Mononuclear cell (primary cell): Measurements from ENCODE around the gene FBXL16. TPM values are rescaled to one million over a fixed set of nuclear protein-coding genes. Genes with fewer than 3 reads are reported as not detected.
A peak's percentile ranks its signal among the peaks of the same experiment; 100 is the strongest.

Experiments used
- H3K27me3 ChIP-seq: 2 replicates; pipeline ENCODE4 v1.6.0; 2011; ENCODE audit warnings: low read length, control low read depth; ENCODE audit not compliant: insufficient read depth
- H3K4me1 ChIP-seq: 2 replicates; pipeline ENCODE4 v1.5.1; 2011; ENCODE audit warnings: mild to moderate bottlenecking, low read length, control low read depth; ENCODE audit not compliant: insufficient read depth
- H3K4me3 ChIP-seq: 2 replicates; pipeline ENCODE4 v1.5.1; 2011; ENCODE audit warnings: mild to moderate bottlenecking, low read length, moderate library complexity
- H3K9me3 ChIP-seq: 2 replicates; pipeline ENCODE4 v1.5.1; 2011; ENCODE audit warnings: low read depth, mild to moderate bottlenecking, control low read depth, low read length
- total RNA-seq: library from RNA; depleted of rRNA; stranded (reverse); fragments of >200 nt; gene quantifications from one replicate; pipeline ENCODE4 v1.2.3, GENCODE V29; 2012

FBXL16 gene
- total RNA-seq, 1 donor, result 1.7 TPM

GRCh38 chr16:667113-667779 lies 38.4 kb downstream of the FBXL16 start:
- Histone ChIP-seq H3K4me3 (no peak overlapping the region), H3K4me1 (peaks cover 16% of the 10 kb centered on the region), H3K27me3 (no peaks in the 10 kb centered on the region), H3K9me3 (no peaks in the 10 kb centered on the region)

- Histone ChIP-seq H3K4me3 (no peak overlapping the region), H3K9me3 (no peaks in the 10 kb centered on the region), H3K27me3 (no peaks in the 10 kb centered on the region), H3K4me1 (peaks cover 16% of the 10 kb centered on the region)
These were observed 39.0 kb downstream of the FBXL16 start for GRCh38 chr16:666572-666971.

- H3K27me3 ChIP-seq, result no peaks in the 10 kb centered on the region
- H3K9me3 ChIP-seq, result no peaks in the 10 kb centered on the region
- peaks cover 18% of the 10 kb centered on the region for H3K4me1 ChIP-seq
- H3K4me3 ChIP-seq, result no peak overlapping the region
These were observed 43.0 kb downstream of the FBXL16 start for GRCh38 chr16:662597-662996.

- Histone ChIP-seq H3K27me3 (no peaks in the 10 kb centered on the region), H3K9me3 (no peaks in the 10 kb centered on the region), H3K4me1 (peaks cover 13% of the 10 kb centered on the region), H3K4me3 (no peak overlapping the region)
These were observed 43.5 kb downstream of the FBXL16 start for GRCh38 chr16:662095-662494.

GRCh38 chr16:661184-661821 lies 44.3 kb downstream of the FBXL16 start:
- H3K4me3 ChIP-seq, result no peak overlapping the region
- no peaks in the 10 kb centered on the region for H3K9me3 ChIP-seq
- peaks cover 12% of the 10 kb centered on the region for H3K4me1 ChIP-seq
- no peaks in the 10 kb centered on the region for H3K27me3 ChIP-seq

- H3K4me3 ChIP-seq, result no peak overlapping the region
- peaks cover 12% of the 10 kb centered on the region for H3K4me1 ChIP-seq
- no peaks in the 10 kb centered on the region for H3K27me3 ChIP-seq
- no peaks in the 10 kb centered on the region for H3K9me3 ChIP-seq
These were observed 45.0 kb downstream of the FBXL16 start for GRCh38 chr16:660459-661183.

- H3K4me1 ChIP-seq, result peaks cover 12% of the 10 kb centered on the region
- no peaks in the 10 kb centered on the region for H3K27me3 ChIP-seq
- H3K4me3 ChIP-seq, result no peak overlapping the region
- no peaks in the 10 kb centered on the region for H3K9me3 ChIP-seq
These were observed 45.5 kb downstream of the FBXL16 start for GRCh38 chr16:660132-660458.

- peaks cover 12% of the 10 kb centered on the region for H3K4me1 ChIP-seq
These were observed 46.0 kb downstream of the FBXL16 start for GRCh38 chr16:659618-660017.

GRCh38 chr16:658679-659571 lies 46.7 kb downstream of the FBXL16 start:
- Histone ChIP-seq H3K9me3 (no peaks in the 10 kb centered on the region), H3K4me3 (no peak overlapping the region), H3K27me3 (no peaks in the 10 kb centered on the region), H3K4me1 (peaks cover 12% of the 10 kb centered on the region)

More at GRCh38 chr16:659618-660017, 46.0 kb downstream of the FBXL16 start:
- H3K27me3 ChIP-seq, result no peaks in the 10 kb centered on the region
- H3K9me3 ChIP-seq, result no peaks in the 10 kb centered on the region
- H3K4me3 ChIP-seq, result no peak overlapping the region

- H3K27me3 ChIP-seq, result no peaks in the 10 kb centered on the region
- H3K4me1 ChIP-seq, result peaks cover 12% of the 10 kb centered on the region
- no peaks in the 10 kb centered on the region for H3K9me3 ChIP-seq
- H3K4me3 ChIP-seq, result no peak overlapping the region
These were observed 48.1 kb downstream of the FBXL16 start for GRCh38 chr16:657487-657886.

- Histone ChIP-seq H3K4me3 (no peak overlapping the region), H3K27me3 (no peaks in the 10 kb centered on the region), H3K9me3 (no peaks in the 10 kb centered on the region), H3K4me1 (peaks cover 7% of the 10 kb centered on the region)
These were observed 51.6 kb downstream of the FBXL16 start for GRCh38 chr16:654034-654433.

- no peaks in the 10 kb centered on the region for H3K27me3 ChIP-seq
- no peaks in the 10 kb centered on the region for H3K9me3 ChIP-seq
- no peak overlapping the region for H3K4me3 ChIP-seq
- H3K4me1 ChIP-seq, result peaks cover 19% of the 10 kb centered on the region
These were observed 52.9 kb downstream of the FBXL16 start for GRCh38 chr16:652454-653305.

GRCh38 chr16:651844-652243 lies 53.8 kb downstream of the FBXL16 start:
- no peak overlapping the region for H3K4me3 ChIP-seq
- H3K9me3 ChIP-seq, result no peaks in the 10 kb centered on the region
- no peaks in the 10 kb centered on the region for H3K27me3 ChIP-seq
- peaks cover 19% of the 10 kb centered on the region for H3K4me1 ChIP-seq

GRCh38 chr16:649631-650030 lies 56.0 kb downstream of the FBXL16 start:
- Histone ChIP-seq H3K27me3 (no peaks in the 10 kb centered on the region), H3K4me1 (peaks cover 19% of the 10 kb centered on the region), H3K4me3 (peak overlapping the region; percentile 57), H3K9me3 (no peaks in the 10 kb centered on the region)
